ENCODE measurements around the gene IFIT1. TPM values are rescaled to one million over a fixed set of nuclear protein-coding genes. Genes with fewer than 3 reads are reported as not detected.

The IFIT1 gene
- total RNA-seq = 1 to 10 TPM; 1.7 to 5.5 (median 3.0) TPM
- total RNA-seq (2013) = 7.8 TPM
- total RNA-seq = 0.42 to 410 (median 11.4) reads per million in 29 experiments

- Histone ChIP-seq H3K9me3 (no peaks in the 10 kb centered on the region), H3K27me3 (replicated peaks in 1 of 2; ENCODE audit: control insufficient read depth in 2 of 2, extremely low read depth in 1 of 2, insufficient read depth in 2 of 2, low read length in 1 of 2) (no peaks in the 10 kb centered on the region), H3K27ac (ENCODE audit: low read length) (peak within 1 kb of the TSS; percentile 91), H3K4me1 (ENCODE audit: control insufficient read depth in 1 of 2, extremely low read depth in 1 of 2, insufficient read depth in 2 of 2, low read length in 2 of 2) (peaks cover 10 to 15% of the 10 kb centered on the region in 2 experiments), H3K36me3 (ENCODE audit: control insufficient read depth in 2 of 2, extremely low read depth in 1 of 2, insufficient read depth in 1 of 2, low read length in 1 of 2) (no peaks in the 10 kb centered on the region), H3K4me3 (ENCODE audit: control insufficient read depth in 1 of 2, extremely low read depth in 1 of 2, low read length in 1 of 2) (peak within 1 kb of the TSS; percentile 78 to 79)
- Mint-ChIP-seq H3K4me1 (peaks cover 26 to 52% (median 43%) of the 10 kb centered on the region in 3 donors), H3K9me3 (no peaks in the 10 kb centered on the region), H3K27ac (peak within 1 kb of the TSS; percentile 90 to 94), H3K27me3 (no peaks in the 10 kb centered on the region), H3K36me3 (peaks cover 17% of the 10 kb centered on the region), H3K4me3 (peak within 1 kb of the TSS; percentile 80 to 90 (median 83))
- ATAC-seq (replicated peaks in 1 of 4) (peak; percentile 93 to 96 (median 94)), DNase-seq (peak in 33 of 35 experiments; percentile 11 to 88 (median 39))
- ChIA-PET POLR2A (interaction anchor here (0.5 to 2.4 kb wide), 13 partner anchors 20 to 1771 kb away, joined by 3 to 37 read pairs (median 5); partner anchors contain the start of genes IFIT5 (in 2 of the 2), IFIT2 (in 1 of the 2) and LIPA (in 1 of the 2)), CTCF (interaction anchor here (0.6 to 3.0 kb wide), 18 partner anchors 10 to 557 kb away, joined by 3 to 29 read pairs (median 4); partner anchors contain the start of genes LIPA (in 2 of the 2), IFIT1B (in 1 of the 2), IFIT2 (in 1 of the 2) and IFIT5 (in 1 of the 2))
- 0% methylated on average over 2 of the region's 8 CpGs for WGBS (ENCODE audit: insufficient coverage)
These were observed at the start of gene IFIT1 for GRCh38 chr10:89391907-89392756. TSS of gene IFIT1 (plus strand) at chr10:89392623. CDS start at chr10:89392713, 90 bp downstream.

- Histone ChIP-seq H3K27ac (ENCODE audit: low read length) (no peak overlapping the region), H3K9me3 (no peaks in the 10 kb centered on the region), H3K4me3 (ENCODE audit: control insufficient read depth in 1 of 2, extremely low read depth in 1 of 2, low read length in 1 of 2) (no peak overlapping the region), H3K27me3 (replicated peaks in 1 of 2; ENCODE audit: control insufficient read depth in 2 of 2, extremely low read depth in 1 of 2, insufficient read depth in 2 of 2, low read length in 1 of 2) (no peaks in the 10 kb centered on the region), H3K4me1 (ENCODE audit: control insufficient read depth in 1 of 2, extremely low read depth in 1 of 2, insufficient read depth in 2 of 2, low read length in 2 of 2) (no peaks in the 10 kb centered on the region), H3K36me3 (ENCODE audit: control insufficient read depth in 2 of 2, extremely low read depth in 1 of 2, insufficient read depth in 1 of 2, low read length in 1 of 2) (peaks cover 0 to 6% of the 10 kb centered on the region in 2 donors)
- ATAC-seq (replicated peaks in 1 of 4) = no peak
- DNase-seq = no peak
- ChIA-PET CTCF (no interaction called here), POLR2A (no interaction called here)
- Mint-ChIP-seq H3K4me3 (no peak overlapping the region), H3K36me3 (peaks cover 34% of the 10 kb centered on the region), H3K4me1 (peaks cover 0 to 7% (median 0%) of the 10 kb centered on the region in 3 donors), H3K27ac (no peak overlapping the region), H3K27me3 (no peaks in the 10 kb centered on the region), H3K9me3 (no peaks in the 10 kb centered on the region)
- WGBS (ENCODE audit: insufficient coverage) = 98% methylated on average over 5 of the region's 5 CpGs
These were observed 49.2 kb upstream of the IFIT1 start for GRCh38 chr10:89343089-89343767.

GRCh38 chr10:89344156-89344555, 48.3 kb upstream of the IFIT1 start:
- Histone ChIP-seq H3K9me3 (no peaks in the 10 kb centered on the region), H3K36me3 (ENCODE audit: control insufficient read depth in 2 of 2, extremely low read depth in 1 of 2, insufficient read depth in 1 of 2, low read length in 1 of 2) (no peaks in the 10 kb centered on the region), H3K4me1 (ENCODE audit: control insufficient read depth in 1 of 2, extremely low read depth in 1 of 2, insufficient read depth in 2 of 2, low read length in 2 of 2) (no peaks in the 10 kb centered on the region), H3K27ac (ENCODE audit: low read length) (no peak overlapping the region), H3K27me3 (replicated peaks in 1 of 2; ENCODE audit: control insufficient read depth in 2 of 2, extremely low read depth in 1 of 2, insufficient read depth in 2 of 2, low read length in 1 of 2) (no peaks in the 10 kb centered on the region), H3K4me3 (ENCODE audit: control insufficient read depth in 1 of 2, extremely low read depth in 1 of 2, low read length in 1 of 2) (no peak overlapping the region)
- DNase-seq (no peak), ATAC-seq (replicated peaks in 1 of 4) (no peak)
- H3K36me3 Mint-ChIP-seq = peaks cover 25% of the 10 kb centered on the region
- no peak overlapping the region for H3K27ac Mint-ChIP-seq
- no peaks in the 10 kb centered on the region for H3K27me3 Mint-ChIP-seq
- peaks cover 0 to 9% (median 0%) of the 10 kb centered on the region in 3 donors for H3K4me1 Mint-ChIP-seq
- CTCF ChIA-PET = no interaction called here
- H3K9me3 Mint-ChIP-seq = no peaks in the 10 kb centered on the region
- no peak overlapping the region for H3K4me3 Mint-ChIP-seq
- POLR2A ChIA-PET = no interaction called here
- WGBS (ENCODE audit: insufficient coverage) = no CpG with 5 or more reads among the region's 2 CpGs

GRCh38 chr10:89345367-89346000, 46.9 kb upstream of the IFIT1 start:
- DNase-seq = no peak
- POLR2A ChIA-PET = interaction anchor here in 1 of 2 donors (0.6 kb wide), 1 partner anchor 236 kb away, joined by 3 read pairs; no protein-coding TSS in a partner anchor
- peaks cover under 1 to 12% (median under 1%) of the 10 kb centered on the region in 3 donors for H3K4me1 Mint-ChIP-seq

GRCh38 chr10:89346405-89347254, 45.8 kb upstream of the IFIT1 start:
- Histone ChIP-seq H3K4me1 (ENCODE audit: control insufficient read depth in 1 of 2, extremely low read depth in 1 of 2, insufficient read depth in 2 of 2, low read length in 2 of 2) (no peaks in the 10 kb centered on the region), H3K36me3 (ENCODE audit: control insufficient read depth in 2 of 2, extremely low read depth in 1 of 2, insufficient read depth in 1 of 2, low read length in 1 of 2) (no peaks in the 10 kb centered on the region), H3K9me3 (no peaks in the 10 kb centered on the region), H3K27me3 (replicated peaks in 1 of 2; ENCODE audit: control insufficient read depth in 2 of 2, extremely low read depth in 1 of 2, insufficient read depth in 2 of 2, low read length in 1 of 2) (no peaks in the 10 kb centered on the region), H3K27ac (ENCODE audit: low read length) (no peak overlapping the region), H3K4me3 (ENCODE audit: control insufficient read depth in 1 of 2, extremely low read depth in 1 of 2, low read length in 1 of 2) (no peak overlapping the region)
- ChIA-PET CTCF (interaction anchor here in 1 of 2 donors (0.9 kb wide), 1 partner anchor 182 kb away, joined by 3 read pairs; no protein-coding TSS in a partner anchor), POLR2A (no interaction called here)
- no peak overlapping the region for H3K27ac Mint-ChIP-seq
- no peak for ATAC-seq (replicated peaks in 1 of 4)
- H3K27me3 Mint-ChIP-seq = no peaks in the 10 kb centered on the region
- H3K4me3 Mint-ChIP-seq = no peak overlapping the region
- 88% methylated on average over 3 of the region's 4 CpGs for WGBS (ENCODE audit: insufficient coverage)
- peaks cover 5 to 24% (median 11%) of the 10 kb centered on the region in 3 donors for H3K4me1 Mint-ChIP-seq
- no peaks in the 10 kb centered on the region for H3K9me3 Mint-ChIP-seq
- peaks cover 6% of the 10 kb centered on the region for H3K36me3 Mint-ChIP-seq
- DNase-seq = no peak

More at GRCh38 chr10:89345367-89346000, 46.9 kb upstream of the IFIT1 start:
- no peaks in the 10 kb centered on the region for H3K36me3 ChIP-seq (ENCODE audit: control insufficient read depth in 2 of 2, extremely low read depth in 1 of 2, insufficient read depth in 1 of 2, low read length in 1 of 2)
- Mint-ChIP-seq H3K4me3 (no peak overlapping the region), H3K9me3 (no peaks in the 10 kb centered on the region), H3K36me3 (peaks cover 12% of the 10 kb centered on the region), H3K27me3 (no peaks in the 10 kb centered on the region), H3K27ac (no peak overlapping the region)
- no peak overlapping the region for H3K27ac ChIP-seq (ENCODE audit: low read length)
- H3K9me3 ChIP-seq = no peaks in the 10 kb centered on the region
- 67% methylated on average over 1 of the region's 4 CpGs for WGBS (ENCODE audit: insufficient coverage)
- H3K4me1 ChIP-seq (ENCODE audit: control insufficient read depth in 1 of 2, extremely low read depth in 1 of 2, insufficient read depth in 2 of 2, low read length in 2 of 2) = no peaks in the 10 kb centered on the region
- no peaks in the 10 kb centered on the region for H3K27me3 ChIP-seq (replicated peaks in 1 of 2; ENCODE audit: control insufficient read depth in 2 of 2, extremely low read depth in 1 of 2, insufficient read depth in 2 of 2, low read length in 1 of 2)
- H3K4me3 ChIP-seq (ENCODE audit: control insufficient read depth in 1 of 2, extremely low read depth in 1 of 2, low read length in 1 of 2) = no peak overlapping the region
- no peak for ATAC-seq (replicated peaks in 1 of 4)
- CTCF ChIA-PET = interaction anchor here in 1 of 2 donors (0.9 kb wide), 1 partner anchor 184 kb away, joined by 3 read pairs; no protein-coding TSS in a partner anchor

Data from T-cell (primary cell).